ENCODE results near the gene TBC1D5. TPM values are rescaled to one million over a fixed set of nuclear protein-coding genes. Genes with fewer than 3 reads are reported as not detected.
A peak's percentile ranks its signal among the peaks of the same experiment; 100 is the strongest.

TBC1D5 gene
- total RNA-seq, 1 experiment from 2014 or later = 59.1 TPM

GRCh38 chr3:17302774-17303173 is 439.7 kb downstream of the TBC1D5 start:
- DNase-seq (ENCODE audit: low read depth) = peak; percentile 51

DNA sequence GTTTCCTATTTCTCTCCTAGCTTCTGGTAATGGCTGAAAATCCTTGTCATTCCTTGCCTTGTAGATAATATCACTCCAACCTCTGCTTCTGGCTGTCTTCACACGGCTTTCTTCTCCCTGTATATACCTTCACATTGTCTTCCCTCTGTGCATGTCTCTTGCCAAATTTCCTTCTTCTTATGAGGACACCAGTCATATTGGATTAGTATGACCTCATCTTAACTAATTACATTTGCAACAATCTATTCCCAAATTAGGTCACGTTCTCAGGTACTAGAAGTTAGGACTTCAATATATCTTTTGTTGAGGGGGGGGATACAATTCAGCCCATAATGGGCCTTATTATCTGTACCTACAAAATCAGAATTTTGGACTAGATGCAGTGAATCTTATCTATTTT is 440.3 kb downstream of the TBC1D5 start:
- no peak for DNase-seq (ENCODE audit: low read depth)

GRCh38 chr3:17301271-17301670 is 441.2 kb downstream of the TBC1D5 start:
- no peak for DNase-seq (ENCODE audit: low read depth)

GRCh38 chr3:17300441-17300840 is 442.0 kb downstream of the TBC1D5 start:
- DNase-seq (ENCODE audit: low read depth) = no peak

- DNase-seq (ENCODE audit: low read depth) = no peak
Measured at GRCh38 chr3:17298038-17298437, 444.4 kb downstream of the TBC1D5 start.

DNA sequence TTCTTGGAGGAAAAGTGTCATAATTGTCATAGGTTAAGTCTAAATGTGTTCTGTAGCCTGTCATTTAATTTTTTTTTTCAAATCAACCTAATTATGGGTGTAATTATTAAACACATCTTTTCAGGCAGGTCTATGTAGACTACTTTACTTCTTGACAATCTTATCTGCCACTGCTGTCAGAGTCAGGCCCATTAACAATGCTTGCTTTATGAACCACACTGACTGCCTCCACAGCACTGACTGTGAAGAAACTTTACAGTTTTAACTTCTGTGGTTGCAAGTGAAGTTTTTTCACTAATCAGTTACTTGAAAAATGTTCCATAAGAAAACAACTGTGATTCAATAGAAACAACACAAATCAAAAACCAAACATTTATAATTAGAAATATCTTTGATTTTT is 449.9 kb downstream of the TBC1D5 start:
- no peak for DNase-seq (ENCODE audit: low read depth)

- DNase-seq (ENCODE audit: low read depth) = peak; percentile 26
Measured at GRCh38 chr3:17290894-17291293, 451.5 kb downstream of the TBC1D5 start.

GRCh38 chr3:17288839-17289399 is 453.5 kb downstream of the TBC1D5 start:
- no peak for DNase-seq (ENCODE audit: low read depth)

GRCh38 chr3:17287006-17287689 is 455.3 kb downstream of the TBC1D5 start:
- no peak for DNase-seq (ENCODE audit: low read depth)

DNA sequence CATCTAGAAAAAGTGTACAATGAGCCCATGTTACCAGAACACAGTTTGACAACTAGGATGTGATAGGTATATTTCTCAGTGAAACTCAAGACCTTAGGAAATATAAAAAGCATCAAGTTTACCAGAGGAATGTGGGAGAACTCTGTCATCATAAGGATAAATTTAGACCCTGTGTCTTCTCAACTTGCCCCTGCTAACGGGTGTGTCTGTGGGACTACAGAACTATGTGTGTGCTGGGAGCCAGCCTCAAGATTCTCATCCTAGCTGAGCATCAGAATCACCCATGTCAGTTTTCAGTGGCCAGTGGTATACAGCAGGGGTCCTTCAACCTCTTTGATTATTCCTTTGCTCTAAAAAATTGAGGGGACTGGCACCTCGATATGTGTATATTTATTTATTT is 464.4 kb downstream of the TBC1D5 start:
- DNase-seq (ENCODE audit: low read depth) = no peak

DNA sequence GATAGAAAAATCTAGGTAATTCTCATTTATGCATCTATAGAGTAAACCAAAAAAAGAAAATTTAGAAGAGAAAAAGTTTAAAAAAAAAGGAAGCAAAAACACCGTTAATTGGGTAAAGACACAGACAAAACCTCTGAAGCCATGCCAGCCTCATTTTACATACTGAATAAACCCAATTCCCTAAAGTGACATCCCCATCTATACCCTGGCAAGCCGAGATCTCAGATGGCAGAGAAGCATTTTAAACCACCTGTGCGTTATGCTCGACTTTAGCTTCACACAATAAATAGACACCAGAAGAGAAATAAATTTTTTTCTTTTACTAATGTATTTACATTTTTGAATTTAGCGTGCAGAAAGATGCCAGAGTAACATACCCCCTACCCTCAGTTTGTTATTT is 475.6 kb downstream of the TBC1D5 start:
- DNase-seq (ENCODE audit: low read depth) = no peak

GRCh38 chr3:17261627-17262369 is 480.6 kb downstream of the TBC1D5 start:
- DNase-seq (ENCODE audit: low read depth) = no peak

GRCh38 chr3:17260257-17260656 is 482.2 kb downstream of the TBC1D5 start:
- no peak for DNase-seq (ENCODE audit: low read depth)

DNA sequence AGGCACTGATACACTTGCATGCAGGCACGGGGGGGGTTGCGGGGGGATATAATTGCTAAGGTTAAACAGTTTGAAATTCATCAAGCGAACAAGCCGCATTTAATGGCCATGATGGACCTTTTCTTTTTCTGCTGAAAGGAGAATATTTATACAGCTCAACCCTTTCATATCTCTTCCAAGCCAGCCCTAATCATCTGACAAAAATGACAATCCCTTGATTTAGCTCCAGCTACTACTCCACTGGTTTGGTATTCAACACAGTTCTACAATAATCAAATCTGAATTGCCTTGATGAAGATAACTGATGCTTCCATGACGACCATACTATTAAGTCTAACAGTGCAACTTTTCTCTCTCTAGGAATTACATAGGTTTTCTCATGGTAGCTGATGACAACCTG is 482.7 kb downstream of the TBC1D5 start:
- no peak for DNase-seq (ENCODE audit: low read depth)

DNA sequence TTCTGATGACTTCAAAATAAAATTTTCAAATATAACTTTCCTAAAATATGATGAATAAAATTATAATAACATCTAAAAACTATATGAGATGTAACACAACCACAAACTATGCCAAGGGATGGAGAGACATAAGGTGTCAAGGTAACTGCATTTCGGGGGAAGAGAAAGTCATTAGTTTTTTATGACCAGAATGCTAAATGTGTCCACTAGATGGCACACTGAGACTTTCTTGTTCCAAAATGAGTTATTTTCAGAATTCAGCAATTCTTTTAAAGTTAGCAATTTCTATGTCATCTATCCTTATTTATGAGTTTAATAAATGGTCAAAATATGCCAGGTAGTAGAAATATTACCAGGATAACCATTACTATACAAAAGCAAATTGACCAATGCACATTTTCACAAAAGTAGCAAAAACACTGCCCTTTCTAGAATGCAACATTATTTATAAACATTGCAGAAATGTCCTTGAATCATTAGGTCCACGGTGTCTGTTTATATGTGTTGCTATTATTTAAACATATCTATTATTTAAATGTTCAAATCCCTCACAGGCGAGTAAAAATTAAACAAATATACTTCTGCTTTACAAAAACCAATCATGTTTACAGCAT is 483.5 kb downstream of the TBC1D5 start:
- peak; percentile 38 for DNase-seq (ENCODE audit: low read depth)

DNA sequence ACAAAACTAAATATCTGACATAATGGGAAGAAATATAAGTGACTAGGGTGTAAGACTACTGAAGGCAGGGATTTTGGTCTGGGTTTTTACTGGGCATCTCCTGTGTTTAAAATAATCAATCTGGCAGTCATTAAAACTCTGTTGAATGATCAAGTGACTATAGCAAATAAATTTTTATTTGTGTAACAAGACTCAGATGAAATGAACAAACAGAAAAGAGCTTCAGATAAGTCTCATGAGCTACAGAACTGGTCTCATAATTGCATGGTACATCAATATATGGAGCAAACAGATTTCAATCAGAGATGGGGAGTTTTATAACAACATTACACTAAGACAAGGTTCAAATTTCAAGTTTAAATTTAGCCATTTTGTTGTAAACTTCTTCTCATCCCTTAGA is 485.2 kb downstream of the TBC1D5 start:
- no peak for DNase-seq (ENCODE audit: low read depth)

- no peak for DNase-seq (ENCODE audit: low read depth)
Measured at GRCh38 chr3:17243621-17244020, 498.8 kb downstream of the TBC1D5 start.

DNA sequence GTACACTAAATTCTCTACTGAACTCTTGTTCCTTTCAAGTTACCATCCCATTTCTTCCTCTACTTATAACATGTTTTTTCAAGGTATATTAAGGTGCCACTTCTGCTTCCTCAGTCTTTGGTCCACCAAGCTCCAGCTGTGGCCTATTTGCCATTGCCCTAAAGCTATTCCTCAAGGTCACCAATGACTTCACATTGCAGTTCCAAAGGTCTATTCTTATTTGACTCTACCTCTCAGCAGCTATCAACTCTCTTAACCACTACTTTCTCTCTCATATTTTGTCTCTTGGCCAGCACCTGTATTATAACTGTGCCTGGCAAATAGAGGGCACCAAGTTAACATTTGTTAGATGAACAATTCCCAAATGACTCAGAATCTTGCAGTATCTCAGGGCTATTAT is 503.0 kb downstream of the TBC1D5 start:
- no peak for DNase-seq (ENCODE audit: low read depth)

DNA sequence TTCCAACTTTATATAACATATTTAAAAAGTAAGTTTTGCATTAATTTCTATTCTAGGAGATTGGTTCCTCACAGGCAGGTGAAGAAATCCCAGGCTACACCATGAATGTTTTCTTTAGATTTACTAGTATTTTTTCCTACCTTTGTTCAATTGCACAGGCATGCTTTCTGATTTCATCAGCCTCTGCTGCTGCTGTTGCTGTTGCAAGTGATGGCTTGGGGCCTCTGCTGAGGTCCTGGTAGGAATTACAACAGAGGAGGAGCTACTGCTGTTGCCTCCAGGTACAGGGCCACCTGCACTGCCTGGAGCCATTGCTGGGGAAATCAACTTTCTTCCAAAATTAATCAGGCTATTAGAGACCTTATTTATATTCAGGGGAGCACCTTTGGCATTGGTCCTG is 504.4 kb downstream of the TBC1D5 start:
- DNase-seq (ENCODE audit: low read depth) = no peak

DNA sequence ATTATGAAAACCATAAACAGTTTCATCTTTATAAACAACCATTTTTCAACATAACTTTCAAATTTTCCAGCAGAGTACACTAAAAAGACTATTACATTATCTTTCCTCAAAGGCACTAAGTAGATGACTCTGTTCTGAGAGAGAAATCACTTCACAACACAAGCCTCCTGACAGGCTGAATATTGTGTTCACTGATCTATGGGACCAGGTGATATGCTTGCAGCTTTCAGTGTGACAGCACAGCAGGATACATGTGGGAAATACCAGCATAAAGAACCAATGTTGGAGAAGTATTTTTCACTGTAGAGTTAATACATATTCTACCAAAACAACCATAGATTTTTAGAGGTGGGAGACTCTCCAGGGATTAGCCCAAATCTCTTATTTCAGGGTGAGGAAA is 507.1 kb downstream of the TBC1D5 start:
- DNase-seq (ENCODE audit: low read depth) = no peak

- DNase-seq (ENCODE audit: low read depth) = no peak
Measured at GRCh38 chr3:17234382-17234781, 508.0 kb downstream of the TBC1D5 start.

- DNase-seq (ENCODE audit: low read depth) = peak; percentile 65
Measured at GRCh38 chr3:17233398-17233800, 509.0 kb downstream of the TBC1D5 start.

DNA sequence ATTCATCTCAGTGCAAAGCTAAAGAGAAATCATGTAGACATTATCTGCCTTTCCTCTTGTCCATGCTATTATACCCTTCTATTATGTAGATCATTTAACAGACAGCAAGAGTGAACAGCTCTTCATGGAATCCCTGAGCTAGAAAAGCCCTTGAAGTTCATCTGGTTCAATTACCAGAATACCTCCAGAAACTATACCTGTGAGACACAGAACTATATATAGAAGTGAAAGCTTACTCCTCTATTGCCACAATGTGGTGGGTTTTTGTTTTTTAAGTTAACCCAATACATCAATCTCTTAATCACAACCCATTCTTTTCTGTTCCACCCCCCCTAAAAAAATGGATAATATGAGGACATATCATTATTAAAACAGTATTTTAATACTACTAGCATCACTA is 510.0 kb downstream of the TBC1D5 start:
- no peak for DNase-seq (ENCODE audit: low read depth)
